A549 (cell line): ENCODE measurements around the gene TSHZ2. TPM values are rescaled to one million over a fixed set of nuclear protein-coding genes. Genes with fewer than 3 reads are reported as not detected.

Experiments used
- ATAC-seq, 2 experiments: fragments of 200-7000 bp in 1 of 2; fragments of >200 bp in 1 of 2; cut with Nextera tagmentation in 1 of 2; cut with Tn5 transposase in 1 of 2; 3 replicates each; pipeline versions ENCODE4 v1.8.0 to v1.9.1; 2018 to 2020; ENCODE audit warnings: mild to moderate bottlenecking in 1 of 2, moderate library complexity in 1 of 2
- CTCF ChIA-PET: fragments of 300-600 bp; sonication (Branson Sonifier 250); formaldehyde crosslinking; extraction: SDS; loops from one replicate; lab custom pipeline; 2021; ENCODE audit warnings: antibody characterized with exemption, inconsistent platforms; lab: Yijun Ruan, JAX
- POLR2A ChIA-PET: fragments of 350-600 bp; formaldehyde crosslinking; extraction: SDS; loops from one replicate; lab custom pipeline; 2021; ENCODE audit warnings: antibody characterized with exemption, inconsistent platforms; lab: Yijun Ruan, JAX
- DNase-seq, 2 experiments: peaks; one replicate each; pipeline versions ENCODE4 v3.0.0 to v3.0.0-alpha.2; 2011 to 2016; ENCODE audit warnings: low read depth in 1 of 2, low spot score in 1 of 2
- FAIRE-seq: peaks from 2 replicates; lab custom pipeline; 2011; peaks lifted over from hg19 to GRCh38; lab: Jason Lieb, UNC
- H3K27ac ChIP-seq, 2 experiments: fragments of >200 bp; sonication (Bioruptor Twin); formaldehyde crosslinking; 3 replicates each; pipeline ENCODE4 v1.5.1; 2016 to 2017
- H3K4me1 ChIP-seq: fragments of >200 bp; sonication (Bioruptor Twin); formaldehyde crosslinking; 3 replicates; pipeline ENCODE4 v1.6.1; 2016
- H3K4me2 ChIP-seq: fragments of >200 bp; sonication (Bioruptor Twin); formaldehyde crosslinking; 3 replicates; pipeline ENCODE4 v1.6.1; 2016
- H3K4me3 ChIP-seq: fragments of >200 bp; sonication (Bioruptor Twin); formaldehyde crosslinking; 3 replicates; pipeline ENCODE4 v1.5.1; 2016
- H3K9me3 ChIP-seq: fragments of >200 bp; sonication (Bioruptor Twin); formaldehyde crosslinking; 3 replicates; pipeline ENCODE4 v1.6.1; 2016
- ATOH8 ChIP-seq: fragments of 250-450 bp; sonication (Bioruptor Pico); IDR thresholded peaks from 2 replicates; pipeline ENCODE4 v1.5.0; 2020; ENCODE audit warnings: low read depth, mild to moderate bottlenecking, moderate library complexity
- CBX2 ChIP-seq: fragments of 200-600 bp; sonication (generic); IDR thresholded peaks from 2 replicates; pipeline ENCODE4 v1.6.1; 2016; ENCODE audit warnings: low read depth, mild to moderate bottlenecking, borderline replicate concordance
- CHD4 ChIP-seq: fragments of 200-600 bp; sonication (generic); IDR thresholded peaks from 2 replicates; pipeline ENCODE4 v1.6.1; 2016; ENCODE audit warnings: antibody characterized with exemption, mild to moderate bottlenecking, borderline replicate concordance
- CTCF ChIP-seq: fragments of >200 bp; sonication (Bioruptor Twin); formaldehyde crosslinking; IDR thresholded peaks from 3 replicates; pipeline ENCODE4 v1.5.1; 2016
- HOXA7 ChIP-seq: fragments of 250-450 bp; sonication (Bioruptor Pico); IDR thresholded peaks from 2 replicates; pipeline ENCODE4 v1.5.0; 2020; ENCODE audit warnings: mild to moderate bottlenecking, moderate library complexity
- MAZ ChIP-seq: fragments of 150-350 bp; IDR thresholded peaks from 2 replicates; pipeline ENCODE4 v1.6.1; 2014; ENCODE audit warnings: antibody characterized with exemption, low read depth, low read length, borderline replicate concordance
- MYC ChIP-seq: IDR thresholded peaks from 2 replicates; pipeline ENCODE4 v1.6.1; 2012; ENCODE audit warnings: mild to moderate bottlenecking, inconsistent platforms, low read length, improper control_type of control experiment, borderline replicate concordance
- PHF8 ChIP-seq: fragments of 200-600 bp; sonication (generic); IDR thresholded peaks from 2 replicates; pipeline ENCODE4 v1.6.1; 2016; ENCODE audit warnings: low read depth, mild to moderate bottlenecking, antibody characterized with exemption, moderate library complexity, borderline replicate concordance
- RARB ChIP-seq: fragments of 250-450 bp; sonication (Bioruptor Pico); IDR thresholded peaks from 2 replicates; pipeline ENCODE4 v1.8.0; 2021; ENCODE audit warnings: mild to moderate bottlenecking, moderate library complexity
- RNF2 ChIP-seq: fragments of 200-600 bp; sonication (generic); IDR thresholded peaks from 2 replicates; pipeline ENCODE4 v1.6.1; 2016; ENCODE audit warnings: low read depth, mild to moderate bottlenecking, antibody characterized with exemption, moderate library complexity, borderline replicate concordance
- ZSCAN20 ChIP-seq: fragments of 250-450 bp; sonication (Bioruptor Pico); IDR thresholded peaks from 2 replicates; pipeline ENCODE4 v1.8.0; 2022; ENCODE audit warnings: mild to moderate bottlenecking, moderate library complexity
- WGBS: methylation state at CpG from one replicate; pipeline ENCODE4 v1.1.6; 2017; ENCODE audit errors: missing lambda C conversion rate; 5-methylcytosine and 5-hydroxymethylcytosine counted together
- polyA plus RNA-seq, 4 experiments: library from polyadenylated mRNA; depleted of rRNA in 3 of 4; stranded (reverse); fragments of >200 nt; fragmentation: RNase III in 1 of 4; extraction: RNeasy Plus Mini Kit Qiagen cat#74134 plus additional on column Dnase treatment in 1 of 4; gene quantifications; 2 replicates in 3 of 4; 3 replicates in 1 of 4; pipeline ENCODE4 v1.2.3, GENCODE V29; 2011 to 2017
- small RNA-seq, 6 experiments: library from RNA; depleted of rRNA; stranded (forward); fragments of <200 nt; gene quantifications; one replicate each; pipeline ENCODE3, GENCODE V24; 2012
- TF ChIP-seq, protein P1 (sequence below): fragments of 200-600 bp; sonication (generic); IDR thresholded peaks from 2 replicates; pipeline ENCODE4 v1.6.1; 2016; ENCODE audit warnings: antibody characterized with exemption, mild to moderate bottlenecking, moderate library complexity

TSHZ2 gene
- polyA plus RNA-seq, 2 of the 4 experiments (the other 2 are of a cell fraction), result not detected

GRCh38 chr20:53539516-53539915 lies 567.4 kb downstream of the TSHZ2 start:
- ChIA-PET POLR2A (interaction anchor here (0.6 kb wide), 1 partner anchor 188 kb away, joined by 3 read pairs; no protein-coding TSS in a partner anchor), CTCF (interaction anchor here (0.6 to 5.3 kb wide), 4 partner anchors 8 to 1260 kb away, joined by 3 to 29 read pairs (median 4); no protein-coding TSS in a partner anchor)
- no peak for ATAC-seq
- no peak overlapping the region for H3K4me3 ChIP-seq
- WGBS, result 47% methylated on average over 4 of the region's 4 CpGs
- H3K27ac ChIP-seq, result no peak overlapping the region
- H3K4me1 ChIP-seq, result no peaks in the 10 kb centered on the region
- no peak overlapping the region for H3K4me2 ChIP-seq
- no peaks in the 10 kb centered on the region for H3K9me3 ChIP-seq
- TF ChIP-seq, protein P1, sequence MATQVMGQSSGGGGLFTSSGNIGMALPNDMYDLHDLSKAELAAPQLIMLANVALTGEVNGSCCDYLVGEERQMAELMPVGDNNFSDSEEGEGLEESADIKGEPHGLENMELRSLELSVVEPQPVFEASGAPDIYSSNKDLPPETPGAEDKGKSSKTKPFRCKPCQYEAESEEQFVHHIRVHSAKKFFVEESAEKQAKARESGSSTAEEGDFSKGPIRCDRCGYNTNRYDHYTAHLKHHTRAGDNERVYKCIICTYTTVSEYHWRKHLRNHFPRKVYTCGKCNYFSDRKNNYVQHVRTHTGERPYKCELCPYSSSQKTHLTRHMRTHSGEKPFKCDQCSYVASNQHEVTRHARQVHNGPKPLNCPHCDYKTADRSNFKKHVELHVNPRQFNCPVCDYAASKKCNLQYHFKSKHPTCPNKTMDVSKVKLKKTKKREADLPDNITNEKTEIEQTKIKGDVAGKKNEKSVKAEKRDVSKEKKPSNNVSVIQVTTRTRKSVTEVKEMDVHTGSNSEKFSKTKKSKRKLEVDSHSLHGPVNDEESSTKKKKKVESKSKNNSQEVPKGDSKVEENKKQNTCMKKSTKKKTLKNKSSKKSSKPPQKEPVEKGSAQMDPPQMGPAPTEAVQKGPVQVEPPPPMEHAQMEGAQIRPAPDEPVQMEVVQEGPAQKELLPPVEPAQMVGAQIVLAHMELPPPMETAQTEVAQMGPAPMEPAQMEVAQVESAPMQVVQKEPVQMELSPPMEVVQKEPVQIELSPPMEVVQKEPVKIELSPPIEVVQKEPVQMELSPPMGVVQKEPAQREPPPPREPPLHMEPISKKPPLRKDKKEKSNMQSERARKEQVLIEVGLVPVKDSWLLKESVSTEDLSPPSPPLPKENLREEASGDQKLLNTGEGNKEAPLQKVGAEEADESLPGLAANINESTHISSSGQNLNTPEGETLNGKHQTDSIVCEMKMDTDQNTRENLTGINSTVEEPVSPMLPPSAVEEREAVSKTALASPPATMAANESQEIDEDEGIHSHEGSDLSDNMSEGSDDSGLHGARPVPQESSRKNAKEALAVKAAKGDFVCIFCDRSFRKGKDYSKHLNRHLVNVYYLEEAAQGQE, result no peak
- no peak for TF ChIP-seq ATOH8 (CRISPR knock-in tag)
- no peak for TF ChIP-seq MAZ
- TF ChIP-seq CBX2, result no peak
- TF ChIP-seq CHD4, result no peak
- TF ChIP-seq ZSCAN20 (CRISPR knock-in tag), result no peak
- TF ChIP-seq RARB (CRISPR knock-in tag), result no peak
- no peak for TF ChIP-seq HOXA7 (CRISPR knock-in tag)
- no peak for TF ChIP-seq CTCF
- no peak for TF ChIP-seq RNF2
- no peak for TF ChIP-seq MYC
- no peak for TF ChIP-seq PHF8
- TF ChIP-seq, all 56 proteins: peak for 0
- DNase-seq (no peak), FAIRE-seq (no peak)

Small RNAs within 50 kb of the gene (small RNA-seq; reads per million reads assigned to genes)
- gene RF00019, result 0 reads per million in 6 experiments
